ENCODE data around the gene SETD5.

SETD5 gene

GRCh38 chr3:9361691-9362388 is 35.6 kb upstream of the SETD5 start:
- ATAC-seq, result no peak
- TF ChIP-seq CSDC2 (CRISPR knock-in tag; IDR thresholded peaks at IDR 0.05), result no peak
- no peak for TF ChIP-seq RARB (CRISPR knock-in tag; IDR thresholded peaks at IDR 0.05)
- TF ChIP-seq PPARA (CRISPR knock-in tag; IDR thresholded peaks at IDR 0.05; ENCODE audit: borderline replicate concordance), result no peak
- TF ChIP-seq CREB5 (CRISPR knock-in tag; IDR thresholded peaks at IDR 0.05; ENCODE audit: low read depth), result no peak
- TF ChIP-seq ISL1 (CRISPR knock-in tag; IDR thresholded peaks at IDR 0.05), result no peak
- no peak for TF ChIP-seq BACH2 (CRISPR knock-in tag; IDR thresholded peaks at IDR 0.05; ENCODE audit: borderline replicate concordance)
- no peak for TF ChIP-seq ZFP3 (CRISPR knock-in tag; IDR thresholded peaks at IDR 0.05)
- TF ChIP-seq SNAI2 (CRISPR knock-in tag; IDR thresholded peaks at IDR 0.05), result no peak
- TF ChIP-seq ZNF70 (CRISPR knock-in tag; IDR thresholded peaks at IDR 0.05), result no peak
- no peak for TF ChIP-seq ZC3H10 (CRISPR knock-in tag; IDR thresholded peaks at IDR 0.05)
- no peak for TF ChIP-seq TCF4 (CRISPR knock-in tag; IDR thresholded peaks at IDR 0.05; ENCODE audit: borderline replicate concordance)
- no peak for TF ChIP-seq ZNF8 (CRISPR knock-in tag; IDR thresholded peaks at IDR 0.05)
- no peak for TF ChIP-seq TOX (CRISPR knock-in tag; IDR thresholded peaks at IDR 0.05; ENCODE audit: borderline replicate concordance)
- TF ChIP-seq ARNTL (CRISPR knock-in tag; IDR thresholded peaks at IDR 0.05; ENCODE audit: borderline replicate concordance, low read depth), result no peak
- no peak for TF ChIP-seq ZFP30 (CRISPR knock-in tag; IDR thresholded peaks at IDR 0.05)
- TF ChIP-seq OSR1 (CRISPR knock-in tag; IDR thresholded peaks at IDR 0.05), result no peak
- TF ChIP-seq ZNF565 (CRISPR knock-in tag; conservative IDR thresholded peaks at IDR 0.05; ENCODE audit: low read depth), result no peak
- TF ChIP-seq, protein P1, sequence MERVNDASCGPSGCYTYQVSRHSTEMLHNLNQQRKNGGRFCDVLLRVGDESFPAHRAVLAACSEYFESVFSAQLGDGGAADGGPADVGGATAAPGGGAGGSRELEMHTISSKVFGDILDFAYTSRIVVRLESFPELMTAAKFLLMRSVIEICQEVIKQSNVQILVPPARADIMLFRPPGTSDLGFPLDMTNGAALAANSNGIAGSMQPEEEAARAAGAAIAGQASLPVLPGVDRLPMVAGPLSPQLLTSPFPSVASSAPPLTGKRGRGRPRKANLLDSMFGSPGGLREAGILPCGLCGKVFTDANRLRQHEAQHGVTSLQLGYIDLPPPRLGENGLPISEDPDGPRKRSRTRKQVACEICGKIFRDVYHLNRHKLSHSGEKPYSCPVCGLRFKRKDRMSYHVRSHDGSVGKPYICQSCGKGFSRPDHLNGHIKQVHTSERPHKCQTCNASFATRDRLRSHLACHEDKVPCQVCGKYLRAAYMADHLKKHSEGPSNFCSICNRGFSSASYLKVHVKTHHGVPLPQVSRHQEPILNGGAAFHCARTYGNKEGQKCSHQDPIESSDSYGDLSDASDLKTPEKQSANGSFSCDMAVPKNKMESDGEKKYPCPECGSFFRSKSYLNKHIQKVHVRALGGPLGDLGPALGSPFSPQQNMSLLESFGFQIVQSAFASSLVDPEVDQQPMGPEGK (CRISPR knock-in tag; IDR thresholded peaks at IDR 0.05; ENCODE audit: borderline replicate concordance), result no peak

GRCh38 chr3:9362731-9363530 is 34.5 kb upstream of the SETD5 start, which contains the start of gene THUMPD3:
Gene THUMPD3 (plus strand): TSS chr3:9363054. CDS start chr3:9365069, 2,015 bp downstream.
- TF ChIP-seq ARNTL (CRISPR knock-in tag; IDR thresholded peaks at IDR 0.05; ENCODE audit: borderline replicate concordance, low read depth), result no peak
- no peak for TF ChIP-seq ZFP3 (CRISPR knock-in tag; IDR thresholded peaks at IDR 0.05)
- no peak for TF ChIP-seq ZC3H10 (CRISPR knock-in tag; IDR thresholded peaks at IDR 0.05)
- TF ChIP-seq ZFP30 (CRISPR knock-in tag; IDR thresholded peaks at IDR 0.05), result no peak
- peak; percentile 61; the same call in 1 of the 2 replicates for TF ChIP-seq RARB (CRISPR knock-in tag; IDR thresholded peaks at IDR 0.05)
- TF ChIP-seq POU6F1 (CRISPR knock-in tag; IDR thresholded peaks at IDR 0.05; ENCODE audit: borderline replicate concordance, low read depth), result no peak
- TF ChIP-seq SNAI2 (CRISPR knock-in tag; IDR thresholded peaks at IDR 0.05), result peak; percentile 40; the same call in 1 of the 2 replicates
- TF ChIP-seq ISL1 (CRISPR knock-in tag; IDR thresholded peaks at IDR 0.05), result no peak
- no peak for TF ChIP-seq CREB5 (CRISPR knock-in tag; IDR thresholded peaks at IDR 0.05; ENCODE audit: low read depth)
- TF ChIP-seq, protein P2, sequence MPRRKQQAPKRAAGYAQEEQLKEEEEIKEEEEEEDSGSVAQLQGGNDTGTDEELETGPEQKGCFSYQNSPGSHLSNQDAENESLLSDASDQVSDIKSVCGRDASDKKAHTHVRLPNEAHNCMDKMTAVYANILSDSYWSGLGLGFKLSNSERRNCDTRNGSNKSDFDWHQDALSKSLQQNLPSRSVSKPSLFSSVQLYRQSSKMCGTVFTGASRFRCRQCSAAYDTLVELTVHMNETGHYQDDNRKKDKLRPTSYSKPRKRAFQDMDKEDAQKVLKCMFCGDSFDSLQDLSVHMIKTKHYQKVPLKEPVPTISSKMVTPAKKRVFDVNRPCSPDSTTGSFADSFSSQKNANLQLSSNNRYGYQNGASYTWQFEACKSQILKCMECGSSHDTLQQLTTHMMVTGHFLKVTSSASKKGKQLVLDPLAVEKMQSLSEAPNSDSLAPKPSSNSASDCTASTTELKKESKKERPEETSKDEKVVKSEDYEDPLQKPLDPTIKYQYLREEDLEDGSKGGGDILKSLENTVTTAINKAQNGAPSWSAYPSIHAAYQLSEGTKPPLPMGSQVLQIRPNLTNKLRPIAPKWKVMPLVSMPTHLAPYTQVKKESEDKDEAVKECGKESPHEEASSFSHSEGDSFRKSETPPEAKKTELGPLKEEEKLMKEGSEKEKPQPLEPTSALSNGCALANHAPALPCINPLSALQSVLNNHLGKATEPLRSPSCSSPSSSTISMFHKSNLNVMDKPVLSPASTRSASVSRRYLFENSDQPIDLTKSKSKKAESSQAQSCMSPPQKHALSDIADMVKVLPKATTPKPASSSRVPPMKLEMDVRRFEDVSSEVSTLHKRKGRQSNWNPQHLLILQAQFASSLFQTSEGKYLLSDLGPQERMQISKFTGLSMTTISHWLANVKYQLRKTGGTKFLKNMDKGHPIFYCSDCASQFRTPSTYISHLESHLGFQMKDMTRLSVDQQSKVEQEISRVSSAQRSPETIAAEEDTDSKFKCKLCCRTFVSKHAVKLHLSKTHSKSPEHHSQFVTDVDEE (CRISPR knock-in tag; IDR thresholded peaks at IDR 0.05), result 0 out of 2 replicates have a peak, but pooled peaks have one; percentile 31
- TF ChIP-seq ZNF8 (CRISPR knock-in tag; IDR thresholded peaks at IDR 0.05), result no peak
- no peak for TF ChIP-seq ESRRG (CRISPR knock-in tag; IDR thresholded peaks at IDR 0.05)
- TF ChIP-seq OSR1 (CRISPR knock-in tag; IDR thresholded peaks at IDR 0.05), result no peak
- TF ChIP-seq, protein P3, sequence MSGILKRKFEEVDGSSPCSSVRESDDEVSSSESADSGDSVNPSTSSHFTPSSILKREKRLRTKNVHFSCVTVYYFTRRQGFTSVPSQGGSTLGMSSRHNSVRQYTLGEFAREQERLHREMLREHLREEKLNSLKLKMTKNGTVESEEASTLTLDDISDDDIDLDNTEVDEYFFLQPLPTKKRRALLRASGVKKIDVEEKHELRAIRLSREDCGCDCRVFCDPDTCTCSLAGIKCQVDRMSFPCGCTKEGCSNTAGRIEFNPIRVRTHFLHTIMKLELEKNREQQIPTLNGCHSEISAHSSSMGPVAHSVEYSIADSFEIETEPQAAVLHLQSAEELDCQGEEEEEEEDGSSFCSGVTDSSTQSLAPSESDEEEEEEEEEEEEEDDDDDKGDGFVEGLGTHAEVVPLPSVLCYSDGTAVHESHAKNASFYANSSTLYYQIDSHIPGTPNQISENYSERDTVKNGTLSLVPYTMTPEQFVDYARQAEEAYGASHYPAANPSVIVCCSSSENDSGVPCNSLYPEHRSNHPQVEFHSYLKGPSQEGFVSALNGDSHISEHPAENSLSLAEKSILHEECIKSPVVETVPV (CRISPR knock-in tag; IDR thresholded peaks at IDR 0.05), result no peak
- TF ChIP-seq, protein P1 (CRISPR knock-in tag; IDR thresholded peaks at IDR 0.05; ENCODE audit: borderline replicate concordance), result 0 out of 2 replicates have a peak, but pooled peaks have one; percentile 25
- no peak for TF ChIP-seq GLIS3 (CRISPR knock-in tag; IDR thresholded peaks at IDR 0.05)
- no peak for TF ChIP-seq TCF4 (CRISPR knock-in tag; IDR thresholded peaks at IDR 0.05; ENCODE audit: borderline replicate concordance)
- no peak for TF ChIP-seq ZNF565 (CRISPR knock-in tag; conservative IDR thresholded peaks at IDR 0.05; ENCODE audit: low read depth)
- TF ChIP-seq TOX (CRISPR knock-in tag; IDR thresholded peaks at IDR 0.05; ENCODE audit: borderline replicate concordance), result no peak; the same call in 1 of the 2 replicates
- no peak for TF ChIP-seq PPARA (CRISPR knock-in tag; IDR thresholded peaks at IDR 0.05; ENCODE audit: borderline replicate concordance)
- no peak for TF ChIP-seq BACH2 (CRISPR knock-in tag; IDR thresholded peaks at IDR 0.05; ENCODE audit: borderline replicate concordance)
- no peak for TF ChIP-seq ZNF70 (CRISPR knock-in tag; IDR thresholded peaks at IDR 0.05)
- peak; percentile 81; the same call in 1 of the 2 replicates for TF ChIP-seq CSDC2 (CRISPR knock-in tag; IDR thresholded peaks at IDR 0.05)
- peak; percentile 98 for ATAC-seq
